ENCODE results near the gene PRL.

Gene PRL

DNA sequence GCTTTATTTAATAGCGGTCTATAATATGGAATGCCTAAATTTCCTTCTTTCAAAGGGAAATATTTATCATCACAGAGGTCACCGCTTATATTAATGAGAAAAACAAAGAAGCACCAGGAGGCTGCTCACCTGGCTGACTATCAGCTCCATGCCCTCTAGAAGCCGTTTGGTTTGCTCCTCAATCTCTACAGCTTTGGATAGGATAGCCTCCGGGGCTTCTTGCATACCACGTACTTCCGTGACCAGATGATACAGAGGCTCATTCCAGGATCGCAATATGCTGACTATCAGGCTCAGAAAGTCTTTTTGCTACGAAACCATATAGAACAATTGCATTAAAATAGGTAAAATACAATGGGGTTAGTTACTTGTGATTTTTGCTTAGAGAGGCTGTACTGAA lies 6.8 kb downstream of the PRL start:
- no peak for DNase-seq

GRCh38 chr6:22288721-22289120 lies 8.1 kb downstream of the PRL start:
- no peak for DNase-seq

GRCh38 chr6:22284666-22285065 lies 12.2 kb downstream of the PRL start:
- DNase-seq: no peak

DNA sequence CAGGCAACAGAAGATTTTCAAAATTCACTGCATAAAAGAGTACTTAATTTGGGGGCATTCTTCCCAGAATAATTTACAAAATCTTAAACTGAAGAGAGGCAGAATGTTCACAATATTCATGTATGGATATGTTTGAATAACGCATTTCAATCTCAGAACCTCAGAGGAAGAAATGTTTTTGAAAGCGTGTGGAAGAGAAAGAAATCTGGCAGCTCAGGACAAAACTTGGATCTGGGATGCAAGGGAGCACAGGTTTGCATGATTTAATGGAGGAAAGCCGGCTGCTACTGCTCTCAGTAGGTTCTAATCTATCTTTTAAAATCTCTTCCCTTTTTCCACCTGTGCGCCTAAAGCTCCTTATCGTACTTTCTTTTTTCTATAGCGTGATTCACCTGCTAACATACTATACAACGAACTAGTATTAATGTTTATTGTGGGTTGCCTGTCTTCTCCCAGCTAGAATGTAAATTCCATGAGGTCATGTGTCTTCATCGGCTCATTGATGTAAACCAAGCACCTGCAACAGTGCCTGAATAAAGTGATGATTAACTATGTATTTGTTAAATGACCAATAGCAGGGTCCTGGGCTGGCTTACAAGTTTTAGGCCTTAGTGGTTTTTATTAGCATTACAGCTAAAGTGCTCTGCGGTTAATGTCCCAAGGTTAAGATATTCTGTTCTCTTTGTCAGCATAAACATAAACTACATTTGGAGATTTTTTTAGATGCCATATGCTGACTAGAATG lies 15.3 kb downstream of the PRL start:
- no peak for DNase-seq

GRCh38 chr6:22279427-22279826 lies 17.4 kb downstream of the PRL start:
- no peak for DNase-seq

DNA sequence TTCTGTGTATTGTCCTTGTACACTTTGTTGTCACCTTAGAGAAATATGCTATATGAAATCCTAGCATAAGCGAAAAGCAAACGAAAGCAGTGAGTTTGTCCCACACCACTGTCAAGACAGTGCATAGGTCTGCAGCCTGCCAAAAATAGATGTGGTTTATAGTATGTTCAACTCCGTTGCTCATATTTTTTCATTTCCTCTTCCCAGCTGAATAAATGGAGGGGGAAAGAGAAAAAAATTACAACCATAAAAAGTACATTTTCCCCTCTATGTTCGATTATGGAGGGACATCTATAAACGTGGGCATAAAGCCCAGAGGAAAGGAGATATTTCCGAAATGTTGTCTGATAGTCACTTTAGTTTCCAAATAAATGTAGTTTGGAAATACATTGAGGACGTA lies 25.8 kb downstream of the PRL start:
- no peak for DNase-seq

DNA sequence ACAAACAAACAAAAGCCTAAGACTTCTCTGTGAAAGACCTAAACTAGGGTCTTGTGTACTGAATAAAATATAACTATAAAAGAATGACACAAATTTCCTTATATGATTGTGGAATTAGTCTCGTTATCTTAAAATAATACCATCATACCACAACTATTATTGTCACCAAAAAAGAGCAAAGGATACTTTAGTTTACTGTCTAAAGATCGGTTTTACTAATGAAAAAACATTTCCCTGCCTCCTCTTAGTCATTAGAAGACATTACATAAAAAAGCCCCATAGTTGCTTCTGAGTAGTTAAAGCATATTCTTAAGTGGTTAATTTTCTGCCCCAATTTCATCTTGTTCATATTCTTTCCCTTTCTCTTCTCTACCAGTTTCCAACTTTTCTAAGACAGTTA lies 33.1 kb downstream of the PRL start:
- DNase-seq: no peak

DNA sequence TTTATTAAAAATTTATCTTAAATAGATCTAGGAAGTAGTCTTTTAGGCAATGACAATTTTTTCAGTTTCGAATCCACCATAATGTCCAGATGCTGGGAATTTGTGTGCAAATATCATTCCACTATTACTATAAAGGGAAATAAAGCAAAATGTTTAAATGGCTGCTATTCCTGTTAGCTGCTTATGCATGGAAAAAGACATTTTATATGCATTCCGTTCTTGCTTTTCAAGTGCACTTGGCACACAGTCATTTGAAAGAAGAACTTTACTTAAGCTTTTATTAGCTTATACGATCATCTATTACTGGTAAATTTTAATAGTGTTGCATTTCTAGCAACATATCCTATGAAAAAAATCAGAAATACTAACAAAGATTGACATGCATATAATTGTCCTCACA lies 42.0 kb downstream of the PRL start:
- DNase-seq: no peak

DNA sequence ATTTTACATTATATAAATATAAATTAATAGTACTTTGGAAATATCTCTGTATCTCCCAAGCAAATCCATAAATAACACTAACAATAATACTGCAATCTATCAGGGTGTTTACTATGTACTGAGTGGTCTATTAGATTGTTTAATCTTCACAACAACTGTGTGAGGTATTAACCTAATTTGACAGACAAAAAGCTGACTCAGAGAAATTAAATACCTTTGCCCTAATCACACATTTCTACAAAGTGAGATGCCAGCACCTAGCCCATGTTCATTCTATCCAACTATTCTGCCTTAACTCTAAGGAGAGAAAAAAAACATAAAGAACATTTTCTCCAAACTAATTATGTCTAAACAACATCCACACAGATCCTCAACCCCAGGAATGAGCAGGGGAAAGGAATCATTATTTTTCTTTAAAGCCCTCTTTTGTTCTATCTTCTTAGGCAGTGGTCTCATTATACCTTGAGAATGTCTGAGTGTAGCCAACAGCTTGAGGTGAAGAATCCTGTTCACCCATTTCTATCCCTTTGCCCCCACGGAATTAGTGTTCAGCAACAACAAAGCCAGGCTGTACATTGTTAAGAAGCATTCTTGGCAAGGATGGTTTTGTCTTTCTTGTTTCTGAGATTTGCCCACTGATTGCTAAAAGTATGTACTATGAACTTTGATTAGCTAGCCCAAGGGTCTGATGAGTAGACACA lies 42.7 kb downstream of the PRL start:
- DNase-seq: no peak

DNA sequence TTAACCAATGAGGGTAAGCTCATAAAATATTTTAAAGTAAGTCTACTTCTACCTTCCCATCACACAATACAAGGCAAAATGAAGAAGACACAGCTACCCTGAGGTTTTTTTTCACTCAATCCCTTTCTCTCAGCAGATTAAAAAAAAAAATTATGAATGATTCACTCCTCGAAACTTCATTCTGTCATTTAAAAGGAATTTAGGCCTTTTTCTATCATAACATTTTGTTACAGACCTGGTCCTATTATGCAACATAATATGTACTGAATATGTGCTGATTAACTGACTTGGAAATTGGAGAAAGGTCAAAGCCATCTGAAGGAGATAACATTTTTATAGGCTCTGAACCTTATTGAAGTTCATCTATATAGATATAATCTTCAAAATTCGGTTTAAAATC lies 45.5 kb downstream of the PRL start:
- no peak for DNase-seq

DNA sequence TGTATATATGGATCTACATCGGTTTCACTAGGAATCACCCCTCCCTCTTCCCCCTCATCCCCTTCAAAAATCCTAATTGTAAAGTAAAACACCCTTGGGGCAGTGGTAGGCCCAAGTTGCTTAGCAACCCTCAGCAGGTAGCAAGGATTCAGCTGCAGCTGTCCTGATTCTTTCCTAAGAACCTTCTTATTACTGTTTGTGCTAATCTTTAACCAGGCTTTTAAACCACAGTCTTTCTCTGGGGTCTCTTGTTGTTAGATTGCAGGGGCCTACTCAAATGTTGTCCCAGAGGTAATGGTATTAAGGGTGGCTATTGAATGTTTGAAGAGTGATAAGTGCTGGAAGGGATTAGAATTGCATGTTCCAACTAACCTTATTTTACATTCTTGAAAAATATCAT lies 46.4 kb downstream of the PRL start:
- DNase-seq: peak; percentile 86

DNA sequence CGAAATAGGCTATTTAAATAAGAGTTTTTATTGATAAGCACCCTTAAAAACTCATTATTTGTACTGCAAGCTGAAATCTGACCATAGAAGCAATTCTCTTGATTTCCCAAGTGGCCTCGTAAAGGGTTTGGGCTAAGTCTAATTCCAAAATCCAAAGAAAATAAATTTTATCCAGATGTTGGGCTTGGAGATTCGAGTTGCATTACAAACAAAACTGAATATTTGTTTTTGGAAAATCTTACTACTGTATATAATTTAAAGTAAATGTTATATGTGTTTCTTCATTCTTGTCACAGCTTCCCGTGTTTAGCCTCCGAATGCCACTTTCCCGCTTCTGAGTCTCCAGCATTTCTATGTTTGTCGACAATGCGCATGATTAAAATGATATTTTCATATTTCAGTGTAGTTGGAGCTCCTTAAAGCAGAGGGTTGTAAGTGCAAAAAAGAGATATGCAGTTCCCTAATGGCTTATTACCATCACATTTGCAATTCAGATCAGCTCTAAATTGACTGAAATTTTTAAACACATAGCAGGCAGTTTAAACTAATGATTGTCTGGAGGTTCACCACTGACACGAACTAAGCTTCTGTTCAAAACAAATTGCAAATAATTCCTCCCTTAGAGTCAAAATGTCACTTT lies 47.0 kb downstream of the PRL start:
- no peak for DNase-seq

GRCh38 chr6:22248513-22249308 lies 48.1 kb downstream of the PRL start:
- no peak for DNase-seq

DNA sequence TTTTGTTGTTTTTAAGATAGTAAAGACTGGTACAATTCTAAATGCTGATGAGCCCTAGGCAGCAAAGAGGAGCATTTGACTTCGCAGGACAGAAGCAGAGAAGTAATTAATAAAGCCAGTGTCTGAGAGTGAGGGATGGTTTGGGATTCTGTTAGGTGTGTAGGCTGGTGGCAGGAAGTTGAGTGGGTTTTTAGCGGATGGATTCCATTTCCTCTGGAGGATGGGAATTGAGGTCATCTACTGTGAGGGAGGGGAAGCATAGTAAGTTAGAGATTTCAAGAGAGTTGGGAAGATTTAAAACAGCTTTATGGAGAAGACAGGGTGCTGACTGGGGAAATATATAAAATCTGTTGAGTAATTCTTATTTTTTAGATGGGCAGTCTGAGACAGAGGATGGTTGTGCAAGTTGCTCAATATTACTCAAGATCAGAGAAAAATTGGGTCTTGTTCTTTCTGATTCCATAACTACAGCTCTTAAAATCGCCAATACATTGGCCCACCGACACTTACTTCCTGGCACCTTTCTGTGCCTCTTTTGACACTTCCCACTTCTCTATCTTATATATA lies 48.8 kb downstream of the PRL start:
- DNase-seq: no peak

DNA sequence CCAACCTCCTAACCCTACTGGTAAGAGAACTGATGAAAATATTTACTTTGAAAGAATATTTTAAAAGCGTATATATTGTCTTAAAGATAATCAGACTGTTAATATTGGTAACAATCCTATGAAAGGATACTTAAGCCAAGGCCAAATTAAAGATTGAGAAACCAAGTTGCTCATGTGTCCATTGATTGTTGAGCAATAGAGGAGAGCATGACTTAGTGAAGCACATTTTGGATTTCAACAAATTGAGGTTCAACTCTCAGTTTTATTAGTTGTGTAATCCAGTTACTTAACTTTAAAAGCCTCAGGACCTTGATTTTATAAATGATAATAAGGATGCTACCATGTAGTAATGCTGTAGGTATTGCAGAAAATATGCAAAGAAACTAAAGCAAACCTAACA lies 56.8 kb downstream of the PRL start:
- no peak for DNase-seq

DNA sequence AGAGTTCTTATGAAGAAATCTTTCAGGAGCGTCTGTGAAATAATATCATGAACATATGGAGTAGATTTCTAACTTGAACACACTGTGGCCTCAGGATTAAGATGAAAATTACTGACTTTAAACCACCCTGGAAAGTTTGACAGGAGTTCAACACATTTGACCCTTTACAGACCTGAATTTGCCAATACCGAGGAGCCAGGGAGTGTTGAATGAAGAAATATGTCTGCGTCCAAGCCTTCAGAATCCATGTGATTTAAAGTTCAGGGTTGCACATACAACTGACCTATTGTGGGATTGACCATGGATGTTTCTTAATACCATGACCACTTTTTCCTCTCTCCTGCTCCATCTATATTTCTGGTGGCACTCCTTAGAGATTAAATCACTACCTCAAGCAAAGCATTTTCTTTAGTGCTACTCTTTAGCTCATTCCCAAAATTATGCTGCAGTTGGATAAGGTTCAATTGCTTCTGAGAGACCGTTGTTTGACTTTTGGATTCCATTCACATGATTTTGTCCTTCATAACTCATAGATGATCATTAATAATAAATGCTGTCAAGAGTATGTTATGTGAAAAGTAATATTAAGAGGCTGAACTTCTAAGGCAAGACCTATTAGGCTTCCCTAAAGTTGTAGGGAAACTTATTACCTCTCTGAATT lies 57.4 kb downstream of the PRL start:
- no peak for DNase-seq

- DNase-seq: no peak
These were observed 58.0 kb downstream of the PRL start for GRCh38 chr6:22238861-22239260.

DNA sequence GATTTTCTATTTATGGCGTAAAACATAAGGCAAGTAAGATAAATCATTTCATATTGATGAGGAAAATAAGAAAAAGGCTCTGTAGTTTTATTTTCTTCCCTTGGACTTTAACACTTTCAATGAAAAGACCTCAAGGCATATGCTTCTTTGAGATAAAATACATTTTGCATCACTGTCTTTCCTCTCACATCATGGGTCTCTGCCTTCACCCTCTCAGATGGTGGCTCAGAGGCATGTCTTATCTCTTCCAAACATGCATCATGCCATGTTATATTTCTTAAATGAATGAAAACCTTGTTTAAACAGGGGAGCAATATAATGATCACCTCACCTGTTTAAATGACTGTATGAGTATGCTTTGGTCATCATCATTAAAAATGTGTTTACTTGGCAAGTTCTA lies 59.3 kb downstream of the PRL start:
- no peak for DNase-seq

Measured in NCI-H748 treated with DMSO at 0.1 percent for 48 hours (cell line).